Brain microvascular endothelial cell (primary cell): ENCODE measurements around the gene NATD1.

Experiments
- DNase-seq: peaks from one replicate; pipeline ENCODE4 v3.0.0-alpha.2; 2020
- H3K27ac ChIP-seq: fragments of 250-450 bp; sonication (Bioruptor Pico); 2 replicates; pipeline ENCODE4 v1.5.1; 2020; ENCODE audit warnings: mild to moderate bottlenecking, moderate library complexity
- H3K27me3 ChIP-seq: fragments of 250-450 bp; sonication (Bioruptor Pico); replicated peaks from 2 replicates; pipeline ENCODE4 v1.5.1; 2020; ENCODE audit warnings: mild to moderate bottlenecking
- H3K36me3 ChIP-seq: fragments of 250-450 bp; sonication (Bioruptor Pico); replicated peaks from 2 replicates; pipeline ENCODE4 v1.5.1; 2020; ENCODE audit warnings: mild to moderate bottlenecking
- H3K4me3 ChIP-seq: 2 replicates; pipeline ENCODE4 v1.5.1; 2011; ENCODE audit warnings: low read depth, mild to moderate bottlenecking, control low read depth, low read length, moderate library complexity
- in situ Hi-C: cut with HindIII; loops from 2 replicates; pipeline ENCODE4 v1.10.0; 2017; ENCODE audit warnings: low sequenced_read_pairs, low pct_ligation_motif_present
- TF ChIP-seq, protein P1 (sequence below): IDR thresholded peaks from 2 replicates; pipeline ENCODE4 v1.5.1; 2011; ENCODE audit warnings: low read depth, mild to moderate bottlenecking, moderate library complexity, low read length, control low read depth, inconsistent platforms; ENCODE audit errors: missing control alignments

NATD1 gene

DNA sequence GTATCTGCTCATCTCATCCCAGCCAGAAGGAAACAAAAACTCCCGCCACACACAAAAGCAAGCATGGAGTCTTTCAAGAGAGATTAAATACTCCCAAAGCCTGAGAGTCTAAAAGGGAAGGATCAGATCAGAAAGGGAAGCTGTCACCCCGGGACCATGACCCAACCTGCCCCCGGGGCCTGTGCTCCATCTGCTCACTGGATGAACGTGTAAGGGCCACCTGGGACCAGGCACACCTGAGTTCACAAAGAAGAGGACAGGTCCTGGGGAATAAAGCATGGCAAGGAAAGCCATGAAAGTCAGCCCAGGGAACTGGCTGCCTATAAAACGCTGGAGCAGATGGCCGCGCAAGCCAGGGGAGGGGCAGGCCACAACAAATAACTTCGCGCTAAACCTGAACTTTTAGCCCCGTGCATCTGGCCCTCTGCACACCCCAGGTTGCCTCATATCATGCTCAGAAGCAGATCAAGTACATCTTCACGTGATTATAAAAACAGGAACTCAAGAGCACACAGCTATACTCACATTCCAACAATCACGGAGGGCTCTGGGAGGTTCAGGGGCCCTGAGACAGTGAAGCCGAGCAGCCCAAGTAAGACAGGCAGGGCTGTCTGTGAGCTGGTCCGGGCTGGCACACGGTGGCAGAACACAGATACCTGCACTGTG, 42.7 kb downstream of the NATD1 start:
- in situ Hi-C loops: no loop called here
- Histone ChIP-seq H3K36me3 (peaks cover 4% of the 10 kb centered on the region), H3K27ac (no peak overlapping the region), H3K4me3 (no peak overlapping the region), H3K27me3 (no peaks in the 10 kb centered on the region)
- DNase-seq: no peak
- TF ChIP-seq, protein P1, sequence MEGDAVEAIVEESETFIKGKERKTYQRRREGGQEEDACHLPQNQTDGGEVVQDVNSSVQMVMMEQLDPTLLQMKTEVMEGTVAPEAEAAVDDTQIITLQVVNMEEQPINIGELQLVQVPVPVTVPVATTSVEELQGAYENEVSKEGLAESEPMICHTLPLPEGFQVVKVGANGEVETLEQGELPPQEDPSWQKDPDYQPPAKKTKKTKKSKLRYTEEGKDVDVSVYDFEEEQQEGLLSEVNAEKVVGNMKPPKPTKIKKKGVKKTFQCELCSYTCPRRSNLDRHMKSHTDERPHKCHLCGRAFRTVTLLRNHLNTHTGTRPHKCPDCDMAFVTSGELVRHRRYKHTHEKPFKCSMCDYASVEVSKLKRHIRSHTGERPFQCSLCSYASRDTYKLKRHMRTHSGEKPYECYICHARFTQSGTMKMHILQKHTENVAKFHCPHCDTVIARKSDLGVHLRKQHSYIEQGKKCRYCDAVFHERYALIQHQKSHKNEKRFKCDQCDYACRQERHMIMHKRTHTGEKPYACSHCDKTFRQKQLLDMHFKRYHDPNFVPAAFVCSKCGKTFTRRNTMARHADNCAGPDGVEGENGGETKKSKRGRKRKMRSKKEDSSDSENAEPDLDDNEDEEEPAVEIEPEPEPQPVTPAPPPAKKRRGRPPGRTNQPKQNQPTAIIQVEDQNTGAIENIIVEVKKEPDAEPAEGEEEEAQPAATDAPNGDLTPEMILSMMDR: no peak

DNA sequence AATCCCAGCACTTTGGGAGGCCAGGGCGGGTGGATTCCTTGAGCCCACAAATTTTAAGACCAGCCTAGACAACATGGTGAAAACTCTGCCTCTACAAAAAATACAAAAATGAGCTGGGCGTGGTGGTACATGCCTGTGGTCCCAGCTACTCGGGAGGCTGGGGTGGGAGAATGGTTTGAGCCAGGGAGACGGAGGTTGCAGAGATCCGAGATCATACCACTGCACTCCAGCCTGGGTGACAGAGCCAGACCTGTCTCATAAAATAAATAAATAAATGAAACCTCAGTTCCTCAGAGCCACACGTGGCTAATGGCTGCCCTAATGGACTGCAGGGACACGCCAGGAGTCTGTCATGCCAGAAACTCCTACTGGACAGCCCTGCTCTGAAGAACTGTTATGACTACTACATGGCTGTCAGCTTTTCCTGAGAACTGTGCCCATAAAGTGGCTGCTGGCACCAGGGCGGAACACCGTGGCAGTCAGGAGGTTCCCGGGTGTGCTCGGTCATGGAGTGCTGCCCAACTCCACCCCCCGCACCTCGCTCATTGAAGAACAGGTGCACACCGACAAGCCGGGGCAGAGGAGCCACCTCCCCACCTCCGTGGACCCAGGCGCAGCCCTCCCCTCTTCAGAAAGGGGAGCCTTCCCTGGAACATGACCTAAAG, 43.6 kb downstream of the NATD1 start:
- DNase-seq: no peak
- Histone ChIP-seq H3K27ac (no peak overlapping the region), H3K4me3 (no peak overlapping the region), H3K27me3 (no peaks in the 10 kb centered on the region), H3K36me3 (peaks cover 4% of the 10 kb centered on the region)
- in situ Hi-C loops: no loop called here
- TF ChIP-seq, protein P1: no peak

DNA sequence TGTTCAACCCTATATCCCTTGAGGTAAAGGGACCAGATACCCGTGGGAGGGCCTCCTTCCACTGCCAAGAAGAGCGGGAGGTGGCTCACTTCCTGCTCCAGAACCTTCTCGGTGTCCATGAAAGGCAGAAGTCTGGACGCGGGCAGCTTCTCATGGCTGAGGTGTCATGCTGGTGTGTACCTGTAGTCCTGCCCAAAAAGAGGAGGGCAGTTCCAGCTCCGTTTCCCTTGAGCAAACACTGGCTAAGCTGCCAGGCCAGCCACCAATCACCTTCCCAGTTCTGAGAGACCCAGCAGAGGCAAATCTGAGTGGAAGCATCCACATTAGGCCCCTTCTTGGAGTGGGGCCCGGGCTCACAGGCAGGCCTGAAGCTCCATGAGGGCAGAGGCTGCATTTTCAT, 44.9 kb downstream of the NATD1 start:
- no peak for DNase-seq
- TF ChIP-seq, protein P1: no peak
- no peak overlapping the region for H3K27ac ChIP-seq

DNA sequence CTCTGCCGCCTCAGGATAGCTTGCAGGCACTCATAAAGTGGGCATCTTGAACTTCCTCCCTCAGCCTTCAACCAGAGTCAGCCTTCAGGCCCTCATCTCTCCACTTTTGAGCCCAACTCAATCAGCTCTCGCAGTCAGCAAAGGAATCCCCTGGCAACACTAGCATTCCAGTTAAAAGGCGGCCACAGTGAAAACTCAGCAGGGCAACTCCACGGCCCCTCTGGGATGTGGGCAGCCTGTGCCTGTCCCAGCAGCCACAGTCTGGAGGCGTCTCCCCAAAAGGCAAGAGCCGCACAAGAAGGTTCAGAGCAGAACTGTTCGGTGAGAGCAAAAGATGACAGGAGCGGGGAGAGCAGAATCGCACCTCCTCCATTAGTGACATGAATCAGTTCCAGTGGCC, 48.3 kb downstream of the NATD1 start:
- no peaks in the 10 kb centered on the region for H3K27me3 ChIP-seq
- TF ChIP-seq, protein P1: no peak
- H3K4me3 ChIP-seq: no peak overlapping the region
- no peak overlapping the region for H3K27ac ChIP-seq
- H3K36me3 ChIP-seq: peaks cover 4% of the 10 kb centered on the region
- DNase-seq: no peak
- in situ Hi-C loops: no loop called here

More for the DNA sequence above, 44.9 kb downstream of the NATD1 start:
- Histone ChIP-seq H3K36me3 (peaks cover 4% of the 10 kb centered on the region), H3K27me3 (no peaks in the 10 kb centered on the region), H3K4me3 (no peak overlapping the region)
- in situ Hi-C loops: no loop called here

DNA sequence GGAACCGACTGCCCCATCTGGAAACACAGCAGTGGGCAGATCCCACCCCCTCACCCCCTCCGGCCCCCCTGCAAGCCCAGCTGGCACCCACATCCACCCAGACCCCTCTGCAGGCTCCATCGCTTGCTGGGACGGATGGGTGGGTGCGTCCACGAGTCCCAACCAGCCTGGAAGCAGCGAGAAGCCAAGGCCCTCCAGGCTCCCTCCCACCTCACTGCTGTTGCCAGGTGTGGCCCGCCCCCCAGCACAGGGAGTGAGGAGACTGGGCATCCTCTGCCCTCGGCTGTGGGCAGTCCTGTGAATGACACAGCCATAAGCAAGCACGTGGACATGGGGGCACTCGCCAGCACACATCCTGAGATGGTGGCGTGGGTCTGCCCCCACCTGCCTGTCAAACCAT, 50.7 kb downstream of the NATD1 start:
- no peak for DNase-seq
- TF ChIP-seq, protein P1: no peak
- in situ Hi-C loops: no loop called here
- H3K27ac ChIP-seq: no peak overlapping the region
- H3K4me3 ChIP-seq: no peak overlapping the region
- no peaks in the 10 kb centered on the region for H3K27me3 ChIP-seq
- H3K36me3 ChIP-seq: peaks cover 17% of the 10 kb centered on the region
